Stimulated activated naive B cell treated with anti-CD40 and anti-IgM and Interleukin-4, amounts not matched to agents 10 μg/mL and 1 μg/mL and 100 μg/mL, for 72 hours (primary cell): ENCODE results near the gene CIITA.
A peak's percentile ranks its signal among the peaks of the same experiment; 100 is the strongest.
"Not testable (repeated sequence)": the region's sequence is repeated elsewhere in the genome, so short reads cannot be mapped to it uniquely, and the experiment has no call there.

Experiments
- ATAC-seq, 2 donors: fragments of 150-1000 bp; cut with Tn5 transposase; replicated peaks; 2 replicates each; pipeline ENCODE4 v1.10.0; 2021; ENCODE audit warnings: moderate library complexity in 1 of 2
- DNase-seq: peaks from one replicate; pipeline ENCODE4 v3.0.0; 2021
- H3K27ac Mint-ChIP-seq: one replicate; pipeline ENCODE4 v1.8.0; 2022; ENCODE audit warnings: mild to moderate bottlenecking, mixed read lengths
- H3K27me3 Mint-ChIP-seq, 2 donors: one replicate each; pipeline ENCODE4 v1.8.0; 2022; ENCODE audit warnings: mixed read lengths in 2 of 2
- H3K36me3 Mint-ChIP-seq, 2 donors: one replicate each; pipeline ENCODE4 v1.8.0; 2022; ENCODE audit warnings: mixed read lengths in 2 of 2, mild to moderate bottlenecking in 1 of 2
- H3K4me1 Mint-ChIP-seq, 2 donors: one replicate each; pipeline ENCODE4 v1.8.0; 2022; ENCODE audit warnings: mixed read lengths in 2 of 2, mild to moderate bottlenecking in 1 of 2
- H3K4me3 Mint-ChIP-seq, 2 donors: one replicate each; pipeline ENCODE4 v1.8.0; 2022; ENCODE audit warnings: mild to moderate bottlenecking in 2 of 2, mixed read lengths in 2 of 2, moderate library complexity in 1 of 2
- H3K9me3 Mint-ChIP-seq, 2 donors: one replicate each; pipeline ENCODE4 v1.8.0; 2022; ENCODE audit warnings: mixed read lengths in 2 of 2, mild to moderate bottlenecking in 1 of 2

The CIITA gene

DNA sequence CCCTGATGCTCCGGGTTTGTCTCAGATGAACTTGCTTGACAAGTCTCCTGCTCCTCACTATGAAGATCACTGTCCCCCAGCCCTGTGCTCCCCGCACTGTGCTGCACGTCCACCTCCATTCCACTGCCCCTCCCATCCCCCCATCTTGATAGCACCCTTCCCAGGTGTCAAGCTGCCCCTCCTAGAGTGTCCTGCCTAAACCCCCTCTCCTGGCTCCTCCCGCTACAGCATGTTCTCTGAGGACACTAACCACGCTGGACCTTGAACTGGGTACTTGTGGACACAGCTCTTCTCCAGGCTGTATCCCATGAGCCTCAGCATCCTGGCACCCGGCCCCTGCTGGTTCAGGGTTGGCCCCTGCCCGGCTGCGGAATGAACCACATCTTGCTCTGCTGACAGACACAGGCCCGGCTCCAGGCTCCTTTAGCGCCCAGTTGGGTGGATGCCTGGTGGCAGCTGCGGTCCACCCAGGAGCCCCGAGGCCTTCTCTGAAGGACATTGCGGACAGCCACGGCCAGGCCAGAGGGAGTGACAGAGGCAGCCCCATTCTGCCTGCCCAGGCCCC, 46.7 kb downstream of the CIITA start:
- Mint-ChIP-seq H3K27me3 (no peaks in the 10 kb centered on the region), H3K9me3 (no peaks in the 10 kb centered on the region), H3K4me3 (no peak overlapping the region), H3K36me3 (peaks cover 62 to 74% of the 10 kb centered on the region in 2 donors), H3K4me1 (peaks cover 28 to 34% of the 10 kb centered on the region in 2 donors), H3K27ac (peak overlapping the region; percentile 91)
- no peak for DNase-seq
- ATAC-seq: no peak

DNA sequence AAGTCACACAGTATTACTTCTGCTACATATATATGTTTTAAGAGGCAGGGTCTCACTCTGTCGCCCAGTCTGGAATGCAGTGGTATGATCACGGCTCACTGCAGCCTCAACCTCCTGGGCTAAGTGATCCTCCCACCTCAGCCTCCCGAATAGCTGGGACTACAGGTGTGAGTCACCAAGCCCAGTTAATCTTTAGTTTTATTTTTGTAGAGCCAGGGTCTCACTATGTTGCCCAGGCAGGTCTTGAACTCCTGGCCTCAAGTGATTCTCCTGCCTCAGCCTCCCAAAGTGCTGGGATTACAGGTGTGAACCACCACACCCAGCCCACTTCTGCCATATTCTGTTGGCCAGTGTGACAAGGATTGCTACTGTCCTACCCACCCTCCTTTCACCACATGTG, 48.3 kb downstream of the CIITA start:
- H3K27me3 Mint-ChIP-seq, H3K9me3 Mint-ChIP-seq, ATAC-seq, DNase-seq: not testable (repeated sequence)
- Mint-ChIP-seq H3K27ac (peak overlapping the region; percentile 87), H3K36me3 (peaks cover 59 to 69% of the 10 kb centered on the region in 2 donors), H3K4me1 (peaks cover 31 to 38% of the 10 kb centered on the region in 2 donors), H3K4me3 (peak overlapping the region in 1 of 2 donors; percentile 17)

DNA sequence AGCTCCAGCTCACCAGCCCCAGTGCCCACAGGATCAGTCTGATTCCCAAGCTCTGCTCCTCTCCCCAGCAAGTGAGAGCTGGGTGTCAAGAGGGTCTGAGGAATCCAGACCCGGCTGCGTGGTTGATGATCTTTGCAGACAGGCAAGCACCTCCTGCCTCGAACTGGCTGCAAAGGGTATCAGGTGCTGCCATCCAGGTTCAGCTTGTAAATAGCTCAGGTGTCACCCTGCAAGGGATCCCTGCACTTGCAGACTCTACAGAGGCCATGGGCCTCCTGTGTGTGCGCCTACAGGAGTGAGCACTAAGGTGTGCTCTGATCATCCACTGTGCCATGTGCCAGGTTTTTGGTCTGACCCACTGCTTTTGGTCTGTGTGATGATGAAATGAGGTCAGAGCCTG, 49.1 kb downstream of the CIITA start:
- Mint-ChIP-seq H3K9me3 (no peaks in the 10 kb centered on the region), H3K27me3 (no peaks in the 10 kb centered on the region), H3K4me1 (peaks cover 33 to 45% of the 10 kb centered on the region in 2 donors), H3K27ac (peak overlapping the region; percentile 87), H3K4me3 (no peak overlapping the region), H3K36me3 (peaks cover 56 to 71% of the 10 kb centered on the region in 2 donors)
- DNase-seq: no peak
- ATAC-seq: no peak

DNA sequence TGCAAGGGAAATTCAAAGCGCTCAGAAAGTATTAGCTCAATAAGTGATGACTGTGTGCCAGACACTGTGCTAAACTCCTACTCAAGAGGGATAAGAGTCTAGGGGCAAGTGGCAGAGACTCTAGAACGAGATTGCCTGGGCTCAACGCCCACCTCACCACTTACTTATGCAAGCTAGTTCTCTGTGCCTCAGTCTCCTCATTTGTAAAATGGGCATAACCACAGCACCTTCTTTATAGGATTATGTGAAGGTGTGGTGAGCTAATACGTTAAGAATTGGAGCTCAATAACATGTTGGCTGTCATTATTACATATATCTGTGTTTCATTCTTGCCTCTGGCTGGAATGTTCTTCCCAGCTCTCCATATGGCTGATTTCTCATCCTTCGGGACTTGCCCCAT, 49.9 kb downstream of the CIITA start:
- no peaks in the 10 kb centered on the region for H3K27me3 Mint-ChIP-seq
- ATAC-seq (no peak), DNase-seq (no peak)
- H3K9me3 Mint-ChIP-seq: no peaks in the 10 kb centered on the region
- H3K4me3 Mint-ChIP-seq: no peak overlapping the region
- H3K4me1 Mint-ChIP-seq: peaks cover 37 to 49% of the 10 kb centered on the region in 2 donors
- H3K27ac Mint-ChIP-seq: peak overlapping the region; percentile 89
- H3K36me3 Mint-ChIP-seq: peaks cover 52 to 72% of the 10 kb centered on the region in 2 donors

DNA sequence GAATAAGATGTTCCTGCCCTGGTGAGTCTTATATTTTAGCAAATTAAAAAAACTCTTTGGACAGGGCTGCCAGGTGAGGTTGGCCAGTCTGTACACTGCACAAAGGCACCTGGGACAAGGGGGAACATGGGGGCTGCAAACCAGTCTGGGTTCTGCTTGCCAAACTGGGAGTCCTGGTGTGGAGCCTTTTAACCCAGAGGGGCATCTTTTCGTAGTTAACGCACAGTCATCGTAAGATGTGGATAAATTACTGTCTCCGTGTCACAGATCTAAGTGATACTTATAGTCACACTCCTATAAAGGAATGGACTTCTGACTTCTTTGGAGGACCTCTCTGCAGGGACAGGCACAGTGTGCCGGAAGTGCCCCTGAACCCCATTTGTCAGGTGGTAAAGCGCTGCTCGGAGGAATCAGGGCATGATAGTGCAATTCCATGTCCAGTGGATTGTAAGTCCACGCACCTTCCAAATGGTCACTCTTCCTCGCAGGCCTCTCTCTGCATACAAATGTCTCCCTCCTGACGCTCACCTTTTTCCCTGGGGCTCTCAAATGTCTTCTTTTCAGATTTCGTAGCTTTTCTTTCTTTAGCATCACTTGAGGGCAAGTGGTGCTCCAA, 50.6 kb downstream of the CIITA start:
- Mint-ChIP-seq H3K4me3 (peak overlapping the region in 1 of 2 donors; percentile 8), H3K27ac (peak overlapping the region; percentile 89)
- no peak for DNase-seq

DNA sequence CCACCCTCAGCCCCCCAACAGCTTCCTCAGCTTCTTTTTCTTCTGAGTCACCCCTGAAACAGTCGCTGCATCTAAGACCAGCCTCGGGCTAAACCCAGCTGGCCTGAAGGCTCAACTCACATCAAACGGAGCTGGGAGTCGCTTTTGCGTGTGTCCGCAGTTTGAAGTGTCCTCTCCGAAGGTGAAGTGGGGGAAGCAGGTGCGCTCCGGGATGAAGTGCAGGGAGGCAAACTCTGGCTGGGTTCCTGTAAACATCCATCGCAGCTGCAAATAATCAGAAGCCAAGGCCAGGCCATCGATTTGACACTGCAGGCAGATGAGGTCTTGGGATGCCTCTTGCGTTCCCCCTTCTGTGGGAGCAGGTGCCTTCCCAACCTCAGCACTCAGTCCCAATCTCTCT, 52.1 kb downstream of the CIITA start:
- H3K4me3 Mint-ChIP-seq: peak overlapping the region in 1 of 2 donors; percentile 60
- peak overlapping the region; percentile 93 for H3K27ac Mint-ChIP-seq
- ATAC-seq, H3K27me3 Mint-ChIP-seq, H3K9me3 Mint-ChIP-seq, DNase-seq: not testable (repeated sequence)
- H3K4me1 Mint-ChIP-seq: peaks cover 36 to 49% of the 10 kb centered on the region in 2 donors
- peaks cover 45 to 73% of the 10 kb centered on the region in 2 donors for H3K36me3 Mint-ChIP-seq

More for the DNA sequence above, 50.6 kb downstream of the CIITA start:
- ATAC-seq: no peak
- H3K9me3 Mint-ChIP-seq: no peaks in the 10 kb centered on the region
- H3K27me3 Mint-ChIP-seq: no peaks in the 10 kb centered on the region
- peaks cover 54 to 72% of the 10 kb centered on the region in 2 donors for H3K36me3 Mint-ChIP-seq
- peaks cover 37 to 45% of the 10 kb centered on the region in 2 donors for H3K4me1 Mint-ChIP-seq

DNA sequence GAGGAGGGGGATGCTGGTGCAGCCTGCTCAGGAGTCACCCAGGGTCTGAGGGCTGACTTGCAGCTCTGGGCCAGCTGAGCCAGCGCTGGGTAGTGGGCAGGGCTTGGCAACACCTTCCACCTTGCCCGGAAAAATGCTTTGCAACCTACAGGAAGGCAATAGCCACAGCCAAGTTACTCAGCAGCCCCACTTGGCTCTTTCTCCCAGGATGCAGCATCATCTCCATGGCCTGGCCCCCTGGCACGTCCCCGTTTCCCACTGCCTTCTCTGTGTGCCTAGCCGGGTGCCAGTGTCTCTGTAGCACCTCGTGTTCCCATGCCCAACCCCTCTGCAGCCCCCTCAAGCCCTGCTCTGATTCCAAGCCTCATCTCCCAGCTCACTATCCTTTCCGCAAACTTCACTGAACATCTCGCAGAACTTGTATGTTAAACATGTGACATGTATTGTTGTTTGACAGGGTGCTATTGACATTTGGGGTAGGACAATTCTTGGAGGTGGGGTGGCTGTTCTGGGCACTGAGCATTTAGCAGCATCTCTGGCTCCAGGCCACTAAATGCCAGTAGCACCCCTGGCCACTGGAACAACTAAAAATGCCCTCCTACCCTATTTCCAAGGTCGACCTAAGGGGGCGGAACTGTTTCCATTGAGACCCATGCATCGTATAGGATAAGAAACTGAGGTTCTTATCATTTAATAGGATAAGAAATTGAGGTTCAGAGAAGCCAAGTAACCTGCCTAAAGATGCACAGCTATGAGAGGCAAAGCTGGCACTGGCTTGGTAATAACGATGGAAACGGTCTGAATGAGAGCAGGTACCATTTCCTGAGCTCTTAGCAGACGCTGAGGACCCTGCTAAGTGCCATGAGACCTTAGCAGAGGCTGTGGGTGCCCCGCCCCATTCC, 53.1 kb downstream of the CIITA start:
- Mint-ChIP-seq H3K27me3 (no peaks in the 10 kb centered on the region), H3K4me3 (peak overlapping the region; percentile 2 to 65), H3K36me3 (peaks cover 36 to 68% of the 10 kb centered on the region in 2 donors), H3K27ac (peak overlapping the region; percentile 93), H3K9me3 (no peaks in the 10 kb centered on the region), H3K4me1 (peaks cover 38 to 57% of the 10 kb centered on the region in 2 donors)
- peak; percentile 13 for ATAC-seq
- DNase-seq: no peak

DNA sequence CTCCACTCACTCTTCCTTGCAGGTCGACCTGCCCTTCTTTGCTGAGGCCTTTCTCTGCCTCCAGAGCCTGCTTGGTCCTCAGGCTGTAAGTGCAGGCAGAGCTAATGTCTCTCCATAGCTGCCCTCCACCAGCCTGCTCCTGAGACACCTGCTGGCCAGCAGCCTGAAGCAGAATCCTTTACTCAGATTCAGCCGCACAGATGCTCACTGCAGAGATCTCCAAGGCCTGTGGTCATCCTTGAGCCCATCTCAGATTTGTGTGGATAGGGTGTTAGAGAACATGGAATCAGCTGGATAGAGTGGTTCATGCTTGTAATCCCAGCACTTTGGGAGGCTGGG, 53.7 kb downstream of the CIITA start:
- no peak for DNase-seq
- Mint-ChIP-seq H3K36me3 (peaks cover 33 to 64% of the 10 kb centered on the region in 2 donors), H3K27me3 (no peaks in the 10 kb centered on the region), H3K4me1 (peaks cover 40 to 60% of the 10 kb centered on the region in 2 donors), H3K4me3 (peak overlapping the region; percentile 60 to 63), H3K27ac (peak overlapping the region; percentile 93), H3K9me3 (no peaks in the 10 kb centered on the region)
- ATAC-seq: peak; percentile 20 to 26

DNA sequence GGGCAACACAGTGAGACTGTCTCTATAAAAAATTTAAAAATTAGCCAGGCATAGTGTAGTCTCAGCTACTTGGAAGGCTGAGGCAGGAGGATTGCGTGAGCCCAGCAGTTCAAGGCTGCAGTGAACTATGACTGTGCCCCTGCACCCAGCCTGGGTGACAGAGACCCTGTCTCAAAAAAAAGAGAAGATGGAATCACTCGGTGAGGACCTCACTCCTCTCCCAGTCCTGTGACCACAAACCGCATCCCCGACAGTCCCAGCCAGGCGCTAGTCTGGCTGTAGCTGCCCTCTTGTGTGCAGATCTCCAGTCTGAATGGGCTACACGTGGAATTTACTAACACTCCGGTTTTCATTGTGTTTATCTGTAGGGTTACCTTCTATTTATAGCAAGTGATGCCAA, 54.1 kb downstream of the CIITA start:
- Mint-ChIP-seq H3K36me3 (peaks cover 33 to 63% of the 10 kb centered on the region in 2 donors), H3K9me3 (no peaks in the 10 kb centered on the region), H3K4me1 (peaks cover 41 to 64% of the 10 kb centered on the region in 2 donors), H3K27me3 (no peaks in the 10 kb centered on the region), H3K27ac (peak overlapping the region; percentile 93), H3K4me3 (peak overlapping the region; percentile 60 to 63)
- DNase-seq (no peak), ATAC-seq (peak; percentile 5 to 6)

DNA sequence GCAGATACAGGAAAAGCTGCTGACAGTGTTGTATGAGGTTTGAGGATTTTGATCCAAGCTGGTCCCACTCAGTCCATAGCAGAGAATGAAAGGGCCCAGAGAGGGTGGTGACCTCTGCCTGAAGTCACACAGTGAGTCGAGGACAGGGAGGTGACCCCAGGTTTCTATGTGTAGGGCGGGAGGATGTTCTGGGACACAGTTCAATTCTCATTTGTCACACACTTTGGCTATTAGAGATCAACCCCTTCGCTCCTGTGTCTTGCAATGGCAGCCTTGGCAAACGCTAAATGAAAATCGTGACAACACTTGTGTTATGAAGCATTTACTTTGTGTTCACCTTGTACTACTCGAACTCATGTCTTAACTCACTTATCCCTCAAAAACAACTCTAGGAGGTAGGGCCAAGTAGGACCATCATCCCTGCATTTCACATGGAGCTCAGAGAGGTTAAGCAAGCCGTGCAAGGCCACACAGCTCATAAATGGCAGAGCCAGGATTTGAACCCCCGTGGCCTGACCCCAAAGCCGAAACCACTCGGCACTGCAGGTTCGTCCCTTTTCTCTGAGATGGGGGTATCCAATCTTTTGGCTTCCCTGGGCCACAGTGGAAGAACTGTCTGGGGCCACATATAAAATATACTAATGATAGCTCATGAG, 55.1 kb downstream of the CIITA start:
- ATAC-seq: no peak
- peak overlapping the region; percentile 93 for H3K27ac Mint-ChIP-seq
- peaks cover 29 to 63% of the 10 kb centered on the region in 2 donors for H3K36me3 Mint-ChIP-seq

DNA sequence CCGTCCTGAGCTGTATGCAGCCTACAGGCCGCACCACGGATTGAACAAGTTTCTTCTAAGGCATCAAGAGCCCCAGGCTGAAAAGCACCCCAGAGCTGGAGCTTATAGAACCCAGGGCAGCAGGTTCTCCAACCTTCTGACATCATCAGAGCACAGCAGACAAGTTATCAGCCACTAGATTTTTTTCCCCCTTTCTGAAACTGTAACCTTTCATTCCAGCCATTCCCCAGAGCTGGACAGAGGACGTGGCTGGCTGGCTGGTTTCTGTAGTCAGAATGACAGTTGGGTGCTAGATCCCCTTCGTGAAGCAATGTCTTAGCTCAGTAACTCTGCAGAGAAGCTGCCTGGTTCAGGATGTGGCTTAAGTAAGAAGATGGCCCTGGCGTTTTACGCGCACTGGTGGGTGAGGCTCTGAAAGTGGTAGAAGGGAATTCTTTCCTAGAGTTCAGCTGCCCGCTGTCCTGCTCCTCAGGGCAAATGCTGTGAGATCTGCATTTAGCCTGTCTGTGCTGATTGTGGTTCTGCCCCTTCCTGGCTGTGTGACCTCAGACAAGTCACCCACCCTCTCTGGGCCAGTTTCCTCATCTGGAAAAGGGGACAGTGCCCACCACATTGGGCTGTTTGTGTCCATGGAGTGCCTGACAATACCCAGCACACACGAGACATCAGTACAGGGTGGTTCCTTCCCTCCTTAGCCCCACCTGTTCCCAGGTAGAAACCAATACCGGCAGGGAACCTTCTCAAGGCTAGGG, 56.1 kb downstream of the CIITA start:
- no peak for DNase-seq
- Mint-ChIP-seq H3K4me3 (peak overlapping the region in 1 of 2 donors; percentile 32), H3K27me3 (no peaks in the 10 kb centered on the region), H3K27ac (peak overlapping the region; percentile 93), H3K9me3 (no peaks in the 10 kb centered on the region), H3K4me1 (peaks cover 54 to 84% of the 10 kb centered on the region in 2 donors), H3K36me3 (peaks cover 24 to 55% of the 10 kb centered on the region in 2 donors)
- peak in 1 of 2 donors; percentile 6 for ATAC-seq

More for the DNA sequence above, 55.1 kb downstream of the CIITA start:
- DNase-seq: no peak
- H3K9me3 Mint-ChIP-seq: no peaks in the 10 kb centered on the region
- H3K27me3 Mint-ChIP-seq: no peaks in the 10 kb centered on the region
- peak overlapping the region in 1 of 2 donors; percentile 46 for H3K4me3 Mint-ChIP-seq
- peaks cover 46 to 74% of the 10 kb centered on the region in 2 donors for H3K4me1 Mint-ChIP-seq

DNA sequence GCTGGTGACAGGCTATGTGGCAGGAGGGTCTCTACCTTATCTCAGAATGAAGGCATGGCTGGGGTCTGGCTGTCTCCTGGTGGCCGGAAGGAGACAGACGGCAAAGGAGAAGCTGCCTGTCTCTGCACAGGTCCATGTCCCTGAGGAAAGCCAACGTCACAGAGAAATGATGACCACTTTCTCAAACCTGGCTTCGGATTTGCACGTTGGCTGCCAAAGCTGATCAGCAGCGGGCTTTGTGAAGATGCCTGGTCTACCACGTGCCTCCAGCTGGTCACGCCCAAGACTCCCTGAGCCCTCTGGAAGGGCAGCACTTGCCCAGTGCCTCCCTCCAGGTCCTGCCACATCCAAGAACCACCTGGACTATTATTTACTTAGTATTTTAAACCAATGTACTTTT, 56.9 kb downstream of the CIITA start:
- Mint-ChIP-seq H3K27me3 (no peaks in the 10 kb centered on the region), H3K4me1 (peaks cover 61 to 86% of the 10 kb centered on the region in 2 donors), H3K9me3 (no peaks in the 10 kb centered on the region), H3K27ac (peak overlapping the region; percentile 93), H3K4me3 (peak overlapping the region in 1 of 2 donors; percentile 20), H3K36me3 (peaks cover 26 to 56% of the 10 kb centered on the region in 2 donors)
- ATAC-seq (no peak), DNase-seq (no peak)

DNA sequence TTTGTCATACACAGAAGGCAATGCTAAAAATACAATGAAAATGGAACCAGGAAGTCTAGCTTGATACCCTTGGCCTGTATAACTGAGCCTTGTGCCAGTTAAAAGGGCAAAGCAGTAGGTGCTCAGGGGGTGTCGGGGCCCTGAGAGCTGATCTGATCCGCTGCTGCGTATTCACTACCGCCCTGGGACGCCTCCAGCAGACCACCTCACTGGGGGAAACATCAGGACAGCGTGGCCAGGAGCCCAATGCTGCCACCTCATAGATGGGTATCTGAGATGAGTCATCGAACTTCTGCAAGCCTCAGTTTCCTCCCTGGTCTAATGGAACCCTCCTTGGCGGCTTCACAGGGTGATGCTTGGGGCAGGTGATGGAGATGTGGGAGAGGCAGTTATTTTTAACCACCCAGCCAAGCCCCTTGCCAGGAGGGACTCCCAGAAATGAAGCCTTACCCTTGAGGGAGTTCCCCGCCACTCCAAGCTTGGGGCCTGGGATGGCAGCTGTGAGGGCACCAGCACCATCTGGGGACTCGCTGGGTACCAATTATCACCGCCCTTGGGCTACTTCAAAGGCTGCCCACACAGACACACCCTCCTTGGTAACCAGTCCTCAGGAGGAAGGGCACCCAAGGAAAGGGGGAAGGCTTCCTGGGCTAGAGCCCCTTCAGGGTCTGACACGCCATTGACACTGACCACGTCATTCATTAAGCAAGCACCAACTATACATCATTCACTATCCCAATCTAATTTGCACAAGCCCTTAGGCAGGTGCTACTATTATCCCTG, 57.5 kb downstream of the CIITA start:
- Mint-ChIP-seq H3K36me3 (peaks cover 32 to 63% of the 10 kb centered on the region in 2 donors), H3K27ac (peak overlapping the region; percentile 93)

More for the DNA sequence above, 57.5 kb downstream of the CIITA start:
- Mint-ChIP-seq H3K4me1 (peaks cover 64 to 86% of the 10 kb centered on the region in 2 donors), H3K27me3 (no peaks in the 10 kb centered on the region), H3K4me3 (peak overlapping the region in 1 of 2 donors; percentile 36), H3K9me3 (no peaks in the 10 kb centered on the region)
- no peak for ATAC-seq
- DNase-seq: no peak
